Kidney (tissue), 14 donors: ENCODE measurements around the gene NOLC1. TPM values are rescaled to one million over a fixed set of nuclear protein-coding genes. Genes with fewer than 3 reads are reported as not detected.

Source experiments
- DNase-seq, 5 donors: peaks; one replicate each; pipeline ENCODE4 v3.0.0-alpha.2; 2013 to 2020
- FAIRE-seq: peaks from 2 replicates; lab custom pipeline; 2012; peaks lifted over from hg19 to GRCh38; lab: Jason Lieb, UNC
- H3K27ac ChIP-seq, 2 donors: one replicate each; pipeline ENCODE4 v1.7.0; 2013; ENCODE audit warnings: low read depth in 2 of 2, low read length in 2 of 2, inconsistent platforms in 1 of 2
- H3K27me3 ChIP-seq: one replicate; pipeline ENCODE4 v1.7.1; 2013; ENCODE audit warnings: low read length, inconsistent platforms; ENCODE audit not compliant: control insufficient read depth, insufficient read depth
- H3K36me3 ChIP-seq, 3 donors: one replicate each; pipeline versions ENCODE4 v1.7.0 to v1.7.1; 2013; ENCODE audit warnings: low read length in 3 of 3, control low read depth in 1 of 3, inconsistent platforms in 1 of 3; ENCODE audit not compliant: insufficient read depth in 3 of 3, control insufficient read depth in 2 of 3
- H3K4me1 ChIP-seq, 3 donors: one replicate each; pipeline versions ENCODE4 v1.7.0 to v1.7.1; 2013; ENCODE audit warnings: low read length in 3 of 3, inconsistent platforms in 1 of 3, low read depth in 1 of 3; ENCODE audit not compliant: control insufficient read depth in 2 of 3, insufficient read depth in 2 of 3
- H3K4me3 ChIP-seq, 3 donors: one replicate each; pipeline versions ENCODE4 v1.7.0 to v1.8.1; 2013; ENCODE audit warnings: low read length in 3 of 3, control low read depth in 1 of 3, inconsistent platforms in 1 of 3
- H3K9ac ChIP-seq, 3 donors: one replicate each; pipeline versions ENCODE4 v1.7.0 to v1.7.1; 2013; ENCODE audit warnings: low read length in 3 of 3, control low read depth in 1 of 3, inconsistent platforms in 1 of 3
- H3K9me3 ChIP-seq, 3 donors: one replicate each; pipeline versions ENCODE4 v1.7.0 to v1.7.1; 2013; ENCODE audit warnings: low read length in 3 of 3, control low read depth in 1 of 3, inconsistent platforms in 1 of 3; ENCODE audit not compliant: control insufficient read depth in 2 of 3, insufficient read depth in 1 of 3
- CTCF ChIP-seq: IDR thresholded peaks from 3 replicates; pipeline ENCODE4 v1.5.1; 2012; ENCODE audit warnings: mild to moderate bottlenecking, moderate library complexity, borderline replicate concordance; ENCODE audit not compliant: insufficient read depth; ENCODE audit errors: extremely low read depth
- intact Hi-C: fragments of 100-400 bp; cut with DNase I; formaldehyde crosslinking; loops from one replicate; pipeline ENCODE4 v1.11.1; 2022
- polyA plus RNA-seq: library from polyadenylated mRNA; stranded (reverse); fragments of 350-450 nt; fragmentation: Illumina TruSeq; extraction: RNeasy Lipid Tissue Mini Kit (QIAGEN cat#74804); gene quantifications from one replicate; pipeline ENCODE4 v1.2.3, GENCODE V29; 2014; ENCODE audit warnings: low read depth, low replicate concordance; ENCODE audit not compliant: insufficient read depth
- total RNA-seq: library from RNA; stranded (reverse); fragmentation: NEBNext Ultra II Directional; extraction: Animal tissue kit (Norgen Biotek cat#: 25700); gene quantifications from one replicate; pipeline ENCODE4 v1.2.1, GENCODE V29; 2021
- donor health status: control.
- donor health status: control.
- donor health status: control.
- donor health status: control.
- donor health status: control.
- donor health status: DM: yes; HTN: yes; CAD: no.
- donor health status: Normal renal cell carcinoma (clear cell type).

The NOLC1 gene
- total and polyA plus RNA-seq, 2 donors from 2014 or later = 20.1 to 50.4 TPM

- H3K4me1 ChIP-seq = peaks cover 0 to 4% (median 0%) of the 10 kb centered on the region in 3 donors
- FAIRE-seq (no peak), DNase-seq (no peak)
- H3K9ac ChIP-seq = no peak overlapping the region
- intact Hi-C loops = no loop called here
- H3K36me3 ChIP-seq = peaks cover 4 to 32% (median 13%) of the 10 kb centered on the region in 3 donors
- H3K27me3 ChIP-seq = no peaks in the 10 kb centered on the region
- no peak overlapping the region for H3K4me3 ChIP-seq
- no peaks in the 10 kb centered on the region for H3K9me3 ChIP-seq
- TF ChIP-seq CTCF = no peak
- H3K27ac ChIP-seq = no peak overlapping the region
Observed at GRCh38 chr10:102147561-102147960, 4.6 kb upstream of the NOLC1 start.

GRCh38 chr10:102148275-102148674, 3.9 kb upstream of the NOLC1 start:
- Histone ChIP-seq H3K4me3 (no peak overlapping the region), H3K9ac (no peak overlapping the region), H3K9me3 (no peaks in the 10 kb centered on the region), H3K4me1 (peaks cover 0 to 7% (median 5%) of the 10 kb centered on the region in 3 donors), H3K27ac (no peak overlapping the region), H3K27me3 (no peaks in the 10 kb centered on the region), H3K36me3 (peaks cover 4 to 32% (median 13%) of the 10 kb centered on the region in 3 donors)
- DNase-seq = peak in 1 of 5 donors; percentile 54
- no peak for FAIRE-seq
- no peak for TF ChIP-seq CTCF
- intact Hi-C loops = no loop called here

GRCh38 chr10:102150970-102151773, 1.0 kb upstream of the NOLC1 start:
- H3K4me3 ChIP-seq = peak overlapping the region; percentile 47 to 100 (median 89)
- H3K27ac ChIP-seq = peak overlapping the region; percentile 86 to 91
- intact Hi-C loops = no loop called here
- peaks cover 0 to 20% (median 13%) of the 10 kb centered on the region in 3 donors for H3K36me3 ChIP-seq
- no peaks in the 10 kb centered on the region for H3K9me3 ChIP-seq
- FAIRE-seq (no peak), DNase-seq (peak in 1 of 5 donors; percentile 26)
- peaks cover 0 to 9% (median 7%) of the 10 kb centered on the region in 3 donors for H3K4me1 ChIP-seq
- no peaks in the 10 kb centered on the region for H3K27me3 ChIP-seq
- peak overlapping the region in 1 of 3 donors; percentile 28 for H3K9ac ChIP-seq
- no peak for TF ChIP-seq CTCF
